Hematopoietic multipotent progenitor cell treated with erythropoietin and hydrocortisone succinate and interleukin-3 and kit ligand, for 8 days (in vitro differentiated cells): Measurements from ENCODE around the gene SF3A2.
A peak's percentile ranks its signal among the peaks of the same experiment; 100 is the strongest.
"Not testable (repeated sequence)": the region's sequence is repeated elsewhere in the genome, so short reads cannot be mapped to it uniquely, and the experiment has no call there.

ENCODE experiments used
- DNase-seq: peaks from one replicate; pipeline ENCODE4 v3.0.0-alpha.2; 2015

The SF3A2 gene

DNA sequence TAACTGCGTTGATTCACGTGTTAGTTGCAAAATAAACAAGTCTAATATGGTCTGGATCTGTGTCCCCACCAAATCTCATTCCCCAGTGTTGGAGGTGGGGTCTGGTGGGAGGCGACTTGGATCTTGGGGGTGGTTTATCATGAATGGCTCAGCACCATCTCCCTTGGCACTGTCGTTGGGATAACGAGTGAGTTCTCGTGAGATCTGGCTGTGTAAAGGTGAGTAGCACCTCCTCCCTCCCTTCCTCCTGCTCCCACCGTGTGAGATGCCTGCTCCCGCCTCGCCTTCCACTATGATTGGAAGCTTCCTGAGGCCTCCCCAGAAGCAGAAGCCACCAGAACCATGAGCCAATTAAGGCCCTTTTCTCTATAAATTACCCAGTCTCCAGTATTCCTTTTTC, 40.5 kb downstream of the SF3A2 start:
- no peak for DNase-seq

GRCh38 chr19:2278459-2279158, 42.0 kb downstream of the SF3A2 start:
- DNase-seq = no peak

DNA sequence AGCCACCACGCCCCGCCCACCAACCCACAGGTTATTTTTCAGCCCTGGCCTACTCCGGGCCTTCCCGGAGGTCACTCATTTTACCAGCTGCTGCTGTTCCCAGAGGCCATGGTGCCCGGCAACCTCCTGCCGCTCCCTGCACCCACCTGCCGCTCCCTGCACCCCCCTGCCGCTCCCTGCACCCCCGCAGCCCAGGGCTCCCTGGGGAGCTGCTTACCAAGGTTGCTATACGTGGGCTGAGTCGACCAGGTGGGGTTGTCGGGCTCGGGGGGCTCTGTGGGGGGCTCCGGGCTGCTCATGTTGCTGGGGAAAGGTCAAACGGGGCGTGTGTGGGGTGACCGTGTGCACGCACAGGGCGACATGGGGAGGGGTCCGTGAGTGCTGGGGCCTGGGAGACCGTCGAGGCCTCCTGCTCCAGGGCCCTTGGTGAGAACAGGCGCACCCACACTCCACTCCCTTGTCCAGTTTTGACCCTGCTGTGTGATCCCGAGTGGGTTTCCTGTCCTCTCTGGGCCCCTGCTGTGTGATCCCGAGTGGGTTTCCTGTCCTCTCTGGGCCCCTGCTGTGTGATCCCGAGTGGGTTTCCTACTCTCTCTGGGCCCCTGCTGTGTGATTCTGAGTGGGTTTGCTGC, 44.1 kb downstream of the SF3A2 start:
- DNase-seq = no peak

DNA sequence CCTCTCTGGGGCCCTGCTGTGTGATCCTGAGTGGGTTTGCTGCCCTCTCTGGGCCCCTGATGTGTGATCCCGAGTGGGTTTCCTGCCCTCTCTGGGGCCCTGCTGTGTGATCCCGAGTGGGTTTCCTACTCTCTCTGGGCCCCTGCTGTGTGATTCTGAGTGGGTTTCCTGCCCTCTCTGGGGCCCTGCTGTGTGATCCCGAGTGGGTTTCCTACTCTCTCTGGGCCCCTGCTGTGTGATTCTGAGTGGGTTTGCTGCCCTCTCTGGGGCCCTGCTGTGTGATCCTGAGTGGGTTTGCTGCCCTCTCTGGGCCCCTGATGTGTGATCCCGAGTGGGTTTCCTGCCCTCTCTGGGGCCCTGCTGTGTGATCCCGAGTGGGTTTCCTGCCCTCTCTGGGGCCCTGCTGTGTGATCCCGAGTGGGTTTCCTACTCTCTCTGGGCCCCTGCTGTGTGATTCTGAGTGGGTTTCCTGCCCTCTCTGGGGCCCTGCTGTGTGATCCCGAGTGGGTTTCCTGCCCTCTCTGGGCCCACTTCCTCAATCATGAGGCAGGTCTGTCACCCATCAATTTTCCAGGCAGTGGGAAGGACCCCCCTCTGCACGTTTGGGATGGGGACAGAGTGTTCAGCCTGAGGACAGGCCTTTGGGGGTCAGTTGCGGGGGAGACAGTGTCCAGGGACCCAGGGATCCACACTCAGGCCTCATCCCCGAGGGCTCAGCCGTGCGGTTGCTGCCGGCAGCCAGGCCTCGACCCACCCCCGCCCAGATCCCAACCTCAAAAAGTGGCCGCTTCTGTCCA, 44.8 kb downstream of the SF3A2 start:
- DNase-seq = not testable (repeated sequence)

DNA sequence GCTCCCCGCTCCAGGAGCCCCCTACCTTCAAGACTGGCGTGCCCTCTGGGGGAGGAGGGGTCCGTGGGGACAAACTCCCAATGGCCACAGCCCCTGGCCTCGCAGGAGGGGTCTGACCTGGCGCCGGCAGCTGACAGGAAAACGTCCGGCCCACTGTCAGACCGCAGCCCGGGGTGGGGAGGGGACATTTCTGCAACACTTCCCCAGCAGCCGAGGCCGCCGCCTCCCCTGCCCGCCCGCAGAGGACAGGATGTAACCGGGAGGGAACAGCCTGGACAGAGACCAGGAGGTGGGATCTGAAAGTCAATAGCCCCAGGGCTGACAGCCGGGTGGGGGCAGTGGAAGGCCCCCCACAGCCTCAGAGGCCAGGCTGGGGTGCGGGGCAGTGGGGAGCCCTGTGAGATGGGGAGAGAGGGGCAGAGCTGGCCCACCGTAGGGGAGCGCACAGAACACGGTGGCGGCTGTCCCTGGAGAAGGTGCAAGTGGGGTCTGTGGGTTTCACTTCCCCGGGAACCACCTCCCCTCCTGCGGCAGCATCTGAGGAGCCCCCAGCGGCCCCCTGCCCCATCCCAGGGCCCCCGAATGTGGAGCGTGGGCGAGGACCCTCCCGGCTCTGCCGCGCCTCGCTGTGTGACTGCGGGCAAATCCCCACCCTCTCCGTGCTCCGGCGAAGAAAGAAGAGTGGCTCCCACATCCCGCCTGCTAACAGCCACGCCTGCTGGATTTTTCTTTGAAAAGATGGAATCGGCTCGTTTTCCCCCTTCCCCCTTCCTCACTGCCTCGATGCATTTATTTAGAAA, 45.6 kb downstream of the SF3A2 start, which contains the start of gene PEAK3:
Gene PEAK3, minus strand, starts transcription at position 114 of the 800 bp plus-strand sequence. CDS start 1,244 bp downstream, outside the sequence.
- DNase-seq = peak; percentile 28

DNA sequence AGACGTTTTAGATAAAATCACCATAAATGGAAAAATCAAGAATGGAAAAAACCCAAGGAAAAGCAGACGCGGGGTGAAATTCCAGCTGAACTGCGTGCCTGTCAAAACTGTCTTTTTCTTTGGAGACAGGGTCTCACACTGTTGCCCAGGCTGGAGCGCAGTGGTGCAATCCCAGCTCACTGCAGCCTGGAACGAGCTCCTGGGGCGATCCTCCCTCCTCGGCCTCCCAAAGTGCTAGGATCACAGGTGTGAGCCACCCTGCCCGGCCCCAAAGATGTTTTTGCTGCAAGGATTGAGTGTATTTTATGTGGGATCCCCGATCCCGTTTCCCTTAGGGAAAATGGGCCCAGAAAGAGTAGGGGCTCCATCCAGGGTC, 46.2 kb downstream of the SF3A2 start:
- no peak for DNase-seq

DNA sequence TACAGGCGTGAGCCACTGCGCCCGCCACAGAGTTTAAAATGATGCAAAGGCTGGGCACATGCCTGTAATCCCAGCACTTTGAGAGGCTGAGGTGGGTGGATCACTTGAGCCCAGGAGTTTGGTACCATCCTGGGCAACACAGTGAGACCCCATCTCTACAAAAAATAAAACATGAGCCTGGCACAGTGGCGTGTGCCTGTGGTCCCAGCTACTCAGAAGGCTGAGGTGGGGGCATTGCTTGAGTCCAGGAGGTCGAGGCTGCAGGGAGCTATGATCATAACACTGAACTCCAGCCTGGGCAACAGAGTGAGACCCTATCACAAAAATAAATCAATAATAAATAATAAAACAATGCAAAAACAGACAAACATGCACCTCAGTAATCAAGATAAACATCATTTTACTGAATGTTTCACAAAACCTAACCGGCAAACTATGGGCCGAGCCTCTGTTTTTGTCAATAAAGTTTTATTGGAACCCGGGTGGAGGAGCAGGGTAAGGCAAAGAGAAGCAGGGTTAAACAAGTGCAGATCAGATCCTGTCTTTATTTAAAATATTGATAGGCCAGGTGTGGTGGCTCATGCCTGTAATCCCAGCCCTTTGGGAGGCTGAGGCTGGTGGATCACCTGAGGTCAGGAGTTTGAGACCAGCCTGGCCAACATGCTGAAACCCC, 47.3 kb downstream of the SF3A2 start:
- DNase-seq = no peak

GRCh38 chr19:2286402-2287140, 49.9 kb downstream of the SF3A2 start:
- no peak for DNase-seq

- DNase-seq = no peak
Measured at GRCh38 chr19:2287585-2288337, 51.1 kb downstream of the SF3A2 start.

DNA sequence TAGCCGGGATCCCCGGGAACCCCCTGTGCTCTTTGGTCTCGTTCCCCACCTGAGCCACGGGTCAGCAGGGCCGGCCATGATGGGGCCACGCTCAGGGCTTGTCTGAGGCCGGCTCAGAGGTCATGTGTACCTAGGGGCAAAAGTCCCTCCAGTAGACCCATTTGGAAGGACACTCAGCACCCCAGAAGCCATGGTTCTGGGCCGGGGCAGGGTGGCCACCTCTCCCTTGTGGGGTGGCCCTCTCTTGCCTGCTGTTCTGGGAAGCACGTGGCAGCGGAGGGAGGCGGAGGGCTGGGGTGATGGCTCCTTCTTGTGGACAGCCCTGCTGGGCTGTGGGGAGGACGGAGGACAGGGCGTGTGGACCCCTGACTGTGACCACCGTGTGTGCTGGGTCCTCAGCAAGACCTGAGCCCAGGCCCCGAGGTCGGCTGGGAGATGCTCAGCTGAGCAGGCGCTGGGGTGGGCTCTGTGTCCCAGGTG, 51.8 kb downstream of the SF3A2 start:
- DNase-seq = no peak

DNA sequence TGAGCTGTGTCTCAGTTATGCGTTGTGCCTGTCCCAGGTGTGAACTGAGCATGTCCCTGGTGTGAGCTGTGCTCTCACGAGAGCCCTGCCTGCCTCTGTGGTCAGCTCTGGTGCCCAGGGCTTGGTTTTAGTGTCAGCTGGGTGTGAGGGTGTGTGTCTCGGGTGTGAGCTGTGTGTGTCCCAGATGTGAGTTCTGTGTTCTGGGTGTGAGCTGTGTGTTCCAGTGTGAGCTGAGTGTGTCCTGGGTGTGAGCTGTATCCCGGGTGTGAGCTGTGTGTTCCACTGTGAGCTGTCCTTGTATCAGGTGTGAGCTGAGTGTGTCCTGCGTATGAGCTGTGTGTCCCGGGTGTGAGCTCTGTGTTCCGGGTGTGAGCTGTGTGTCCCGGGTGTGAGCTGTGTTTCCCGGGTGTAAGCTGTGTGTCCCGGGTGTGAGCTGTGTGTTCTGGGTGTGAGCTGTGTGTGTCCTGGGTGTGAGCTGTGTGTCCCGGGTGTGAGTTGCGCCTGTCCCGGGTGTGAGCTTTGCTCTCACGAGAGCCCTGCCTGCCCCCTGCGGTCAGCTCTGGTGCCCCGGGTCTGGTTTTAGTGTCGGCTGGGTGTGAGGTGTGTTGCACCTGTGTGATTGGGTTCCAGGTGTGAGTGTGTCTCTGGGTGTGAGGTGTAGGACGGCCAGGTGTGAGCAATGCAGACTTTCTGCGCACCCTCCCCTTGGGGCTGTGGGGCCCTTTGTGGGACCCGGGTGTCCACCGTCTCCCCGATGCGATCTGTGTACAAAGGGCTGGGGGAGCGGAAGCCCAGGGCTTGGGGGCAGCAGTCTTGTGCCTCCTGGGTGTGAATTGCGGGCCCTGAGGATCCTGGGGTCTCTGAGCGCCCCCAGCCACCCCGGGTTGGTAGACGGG, 52.4 kb downstream of the SF3A2 start:
- no peak for DNase-seq

GRCh38 chr19:2289714-2290435, 53.3 kb downstream of the SF3A2 start:
- DNase-seq = peak; percentile 60

- no peak for DNase-seq
Measured at GRCh38 chr19:2290441-2291184, 54.0 kb downstream of the SF3A2 start.

DNA sequence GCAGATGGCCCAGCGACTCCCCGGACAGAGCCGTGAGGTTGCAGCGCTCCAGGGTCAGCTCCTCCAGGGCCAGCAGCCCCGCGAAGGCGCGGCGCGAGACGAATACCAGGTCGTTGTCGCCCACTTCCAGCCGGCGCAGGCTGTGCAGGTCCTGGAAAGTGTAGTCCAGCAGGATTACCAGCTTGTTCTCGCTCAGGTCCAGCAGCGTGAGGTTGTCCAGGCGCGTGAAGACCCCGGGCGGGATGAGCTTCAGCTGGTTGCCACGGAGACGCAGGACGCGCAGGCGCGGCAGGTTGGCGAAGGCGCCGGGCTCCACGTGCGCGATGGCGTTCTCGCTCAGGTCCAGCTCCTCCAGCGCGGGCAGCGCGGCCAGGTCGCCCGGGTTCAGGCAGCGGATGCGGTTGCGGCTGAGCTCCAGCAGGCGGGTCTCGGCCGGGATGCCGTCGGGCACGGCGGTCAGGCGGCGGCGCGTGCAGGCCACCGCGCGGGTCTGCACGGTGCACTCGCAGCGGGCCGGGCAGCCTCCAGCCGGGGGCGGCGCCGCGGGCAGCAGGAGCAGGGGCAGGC, 54.6 kb downstream of the SF3A2 start:
- DNase-seq = no peak

DNA sequence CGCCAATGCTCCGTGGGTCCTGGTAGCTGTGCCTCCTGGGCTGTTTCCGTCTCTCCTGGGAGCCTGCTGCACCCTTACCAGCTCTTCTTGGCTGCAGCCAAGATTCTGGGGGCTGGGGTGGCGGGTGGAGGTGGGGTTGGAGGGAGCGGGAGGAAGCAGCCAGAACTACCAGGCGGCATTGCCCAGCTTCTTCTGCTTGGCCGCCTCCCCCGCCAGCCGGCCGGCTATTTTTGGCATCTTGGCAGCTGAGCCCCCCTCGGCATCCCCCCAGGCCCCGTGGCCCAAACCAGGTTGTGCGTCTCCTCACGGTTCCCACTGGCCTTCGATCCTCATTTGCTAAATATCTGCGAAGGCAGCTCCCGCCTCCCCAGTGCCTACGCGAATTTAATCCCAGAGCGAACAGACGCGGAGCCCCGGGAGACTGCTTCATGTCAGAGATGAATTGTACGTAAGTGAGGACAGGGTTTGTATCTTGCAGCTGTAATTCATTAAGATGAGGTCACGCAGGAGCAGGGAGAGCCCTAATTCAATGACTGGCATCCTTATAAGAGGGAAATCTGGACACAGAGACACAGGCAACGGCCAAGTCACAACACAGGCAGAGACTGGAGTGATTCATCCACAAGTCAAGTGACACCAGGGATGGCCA, 58.2 kb downstream of the SF3A2 start:
- DNase-seq = no peak

DNA sequence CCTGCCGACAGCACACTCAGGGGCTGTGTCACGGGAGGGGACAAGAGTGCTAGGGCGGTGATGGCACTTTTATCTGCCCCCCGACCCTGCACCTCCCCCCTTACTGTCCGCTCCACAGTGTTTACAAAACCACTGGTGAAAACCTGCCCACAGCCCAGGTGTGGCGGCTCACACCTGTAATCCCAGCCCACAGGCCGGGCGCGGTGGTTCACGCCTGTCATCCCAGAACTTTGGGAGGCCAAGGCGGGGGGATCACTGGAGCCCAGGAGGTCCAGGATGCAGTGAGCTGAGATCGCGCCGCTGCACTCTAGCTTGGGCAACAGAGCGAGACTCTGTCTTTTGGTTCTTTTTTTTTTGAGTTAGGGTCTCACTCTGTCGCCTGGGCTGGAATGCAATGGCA, 59.5 kb downstream of the SF3A2 start:
- DNase-seq = no peak
